PC-9 (cell line): Measurements from ENCODE around the gene CAPN5.

ENCODE experiments used
- EZH2 ChIP-seq: fragments of 200-600 bp; sonication (generic); IDR thresholded peaks from 2 replicates; pipeline ENCODE4 v1.8.0; 2017; ENCODE audit warnings: antibody characterized with exemption, low read depth
- TF ChIP-seq, protein P1 (sequence below): fragments of 200-600 bp; sonication (generic); conservative IDR thresholded peaks from 2 replicates; pipeline ENCODE4 v1.6.1; 2017; ENCODE audit warnings: mixed run types, antibody characterized with exemption, mild to moderate bottlenecking, moderate library complexity

DNA sequence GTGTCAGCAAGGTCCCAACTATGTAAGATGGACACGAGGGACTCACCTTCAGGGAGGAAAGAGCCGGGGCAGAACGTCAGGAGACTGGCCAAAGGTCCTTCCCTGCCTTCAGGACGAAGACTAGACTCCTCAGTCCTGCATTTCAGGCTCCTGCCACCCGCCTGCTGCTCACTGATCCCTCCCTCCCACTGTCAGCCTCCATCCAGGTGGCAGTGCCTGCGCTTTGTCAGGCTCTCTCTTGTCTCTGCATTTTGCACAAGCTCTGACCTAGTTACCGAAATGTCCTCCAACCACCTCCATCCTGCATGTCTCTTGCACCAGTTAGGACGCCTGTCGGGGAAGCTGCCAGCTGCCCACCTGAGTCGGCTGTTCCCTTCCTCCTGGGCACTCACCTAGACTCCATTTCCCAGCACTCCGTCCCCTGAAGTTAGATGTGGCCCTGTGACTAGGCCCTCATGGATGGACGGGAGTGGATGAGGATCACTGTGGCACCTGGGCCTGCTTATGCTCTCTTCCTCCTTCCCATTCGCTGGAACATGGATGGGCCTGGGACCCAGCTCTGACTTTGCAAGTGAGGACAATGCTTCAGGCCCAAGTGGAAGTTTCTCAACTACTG is 24.6 kb upstream of the CAPN5 start:
- TF ChIP-seq, protein P1, sequence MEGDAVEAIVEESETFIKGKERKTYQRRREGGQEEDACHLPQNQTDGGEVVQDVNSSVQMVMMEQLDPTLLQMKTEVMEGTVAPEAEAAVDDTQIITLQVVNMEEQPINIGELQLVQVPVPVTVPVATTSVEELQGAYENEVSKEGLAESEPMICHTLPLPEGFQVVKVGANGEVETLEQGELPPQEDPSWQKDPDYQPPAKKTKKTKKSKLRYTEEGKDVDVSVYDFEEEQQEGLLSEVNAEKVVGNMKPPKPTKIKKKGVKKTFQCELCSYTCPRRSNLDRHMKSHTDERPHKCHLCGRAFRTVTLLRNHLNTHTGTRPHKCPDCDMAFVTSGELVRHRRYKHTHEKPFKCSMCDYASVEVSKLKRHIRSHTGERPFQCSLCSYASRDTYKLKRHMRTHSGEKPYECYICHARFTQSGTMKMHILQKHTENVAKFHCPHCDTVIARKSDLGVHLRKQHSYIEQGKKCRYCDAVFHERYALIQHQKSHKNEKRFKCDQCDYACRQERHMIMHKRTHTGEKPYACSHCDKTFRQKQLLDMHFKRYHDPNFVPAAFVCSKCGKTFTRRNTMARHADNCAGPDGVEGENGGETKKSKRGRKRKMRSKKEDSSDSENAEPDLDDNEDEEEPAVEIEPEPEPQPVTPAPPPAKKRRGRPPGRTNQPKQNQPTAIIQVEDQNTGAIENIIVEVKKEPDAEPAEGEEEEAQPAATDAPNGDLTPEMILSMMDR = no peak
- TF ChIP-seq EZH2 = no peak
